Keratinocyte (primary cell): ENCODE data around the gene LGI4.

Source experiments
- CTCF ChIP-seq, 3 experiments: IDR thresholded peaks in 1 of 3; conservative IDR thresholded peaks in 1 of 3; optimal IDR thresholded peaks in 1 of 3; 2 replicates in 2 of 3; 3 replicates in 1 of 3; pipeline versions ENCODE3 to v1.5.1; 2011; ENCODE audit warnings: low read length in 3 of 3, mild to moderate bottlenecking in 3 of 3, moderate library complexity in 2 of 3, control low read depth in 1 of 3, inconsistent platforms in 1 of 3; ENCODE audit not compliant: insufficient read depth in 2 of 3; ENCODE audit errors: extremely low read depth in 1 of 3
- EZH2 ChIP-seq: IDR thresholded peaks from one replicate; pipeline ENCODE4 v1.6.1; 2012; ENCODE audit warnings: inconsistent platforms, mild to moderate bottlenecking, low read length, moderate library complexity

GRCh38 chr19:35087393-35087792 lies 47.5 kb downstream of the LGI4 start:
- no peak for TF ChIP-seq CTCF (optimal IDR thresholded peaks at IDR 0.05 in 1 of 3, IDR thresholded peaks at IDR 0.05 in 1 of 3, conservative IDR thresholded peaks at IDR 0.05 in 1 of 3; ENCODE audit: extremely low read depth in 1 of 3, insufficient read depth in 2 of 3, low read length in 3 of 3)
- no peak for TF ChIP-seq EZH2
